ENCODE data around the gene VAMP2. TPM values are rescaled to one million over a fixed set of nuclear protein-coding genes. Genes with fewer than 3 reads are reported as not detected.

Gene VAMP2
- total and polyA plus RNA-seq, 9 of the 15 experiments (the other 6 are each of a cell fraction or from before 2014, with no cell fraction given) = 2.3 to 31.8 (median 6.0) TPM

GRCh38 chr17:8210761-8211458, 48.2 kb upstream of the VAMP2 start:
- H3K9me3 ChIP-seq (replicated peaks; ENCODE audit: control insufficient read depth, insufficient read depth, low read depth, low read length) = no peaks in the 10 kb centered on the region
- ChIA-PET POLR2A (interaction anchor here (0.8 to 6.6 kb wide), 13 partner anchors 9 to 87 kb away, joined by 3 to 89 read pairs (median 5); partner anchors contain the start of genes BORCS6, CTC1 and HES7), CTCF (ENCODE audit: low intra/inter-chr PET ratio) (no interaction called here)
- peak overlapping the region; percentile 82 for H2AFZ ChIP-seq (ENCODE audit: low read depth, low read length)
- H4K20me1 ChIP-seq (replicated peaks; ENCODE audit: control insufficient read depth, insufficient read depth, low read length) = no peaks in the 10 kb centered on the region
- DNase-seq (ENCODE audit: extremely low read depth in 1 of 4, low spot score in 3 of 4) (no peak), FAIRE-seq (no peak), ATAC-seq (peak; percentile 7)
- intact Hi-C loops (cut with micrococcal nuclease) (loop anchor here (1.0 kb wide), 1 partner anchor 21 kb away; the partner anchor contains the start of gene BORCS6), in situ Hi-C loops (cut with MboI) (no loop called here)
- peak overlapping the region; percentile 73 for H3K4me3 ChIP-seq
- no peaks in the 10 kb centered on the region for H3K9me1 ChIP-seq (ENCODE audit: control insufficient read depth, insufficient read depth, low read length)
- BruUV-seq (replicated peaks) = TSS peak; percentile 53
- peak overlapping the region; percentile 95 for H3K4me2 ChIP-seq (ENCODE audit: insufficient read depth, low read length)
- WGBS (ENCODE audit: insufficient coverage, low coverage, missing lambda C conversion rate) = 27% methylated on average over 13 of the region's 22 CpGs
- no peaks in the 10 kb centered on the region for H3K27me3 ChIP-seq (ENCODE audit: control insufficient read depth in 2 of 2, insufficient read depth in 2 of 2, low read length in 2 of 2)
- H3K36me3 ChIP-seq (ENCODE audit: control insufficient read depth, insufficient read depth, low read length) = peaks cover 26% of the 10 kb centered on the region
- H3K4me1 ChIP-seq (replicated peaks in 1 of 2; ENCODE audit: control insufficient read depth in 2 of 2, insufficient read depth in 2 of 2, low read length in 2 of 2) = peaks cover 17 to 24% of the 10 kb centered on the region in 2 experiments; a peak in 4 of 5 replicates
- peaks cover 32% of the 10 kb centered on the region for H3K79me2 ChIP-seq (ENCODE audit: control insufficient read depth, insufficient read depth, low read length)
- peak overlapping the region; percentile 83 to 93 for H3K9ac ChIP-seq (ENCODE audit: insufficient read depth in 1 of 2, low read depth in 2 of 2, low read length in 2 of 2)
- H3K27ac ChIP-seq (ENCODE audit: extremely low read depth, low read depth, low read length) = peak overlapping the region; percentile 94
- TF ChIP-seq ZNF507 (tag; conservative IDR thresholded peaks at IDR 0.05) = 0 out of 2 replicates have a peak, but pooled peaks have one; percentile 11
- TF ChIP-seq MXI1 (IDR thresholded peaks at IDR 0.05; ENCODE audit: low read depth, low read length) = no peak
- no peak for TF ChIP-seq ZNF239 (CRISPR knock-in tag; IDR thresholded peaks at IDR 0.05)
- TF ChIP-seq DPF2 (IDR thresholded peaks at IDR 0.05) = 0 out of 2 replicates have a peak, but pooled peaks have one; percentile 24
- 0 out of 4 replicates have a peak, but pooled peaks of 1 of the 2 experiments have one; percentile 18 for TF ChIP-seq SRF (CRISPR knock-in tag; IDR thresholded peaks at IDR 0.05)
- TF ChIP-seq, protein P1, sequence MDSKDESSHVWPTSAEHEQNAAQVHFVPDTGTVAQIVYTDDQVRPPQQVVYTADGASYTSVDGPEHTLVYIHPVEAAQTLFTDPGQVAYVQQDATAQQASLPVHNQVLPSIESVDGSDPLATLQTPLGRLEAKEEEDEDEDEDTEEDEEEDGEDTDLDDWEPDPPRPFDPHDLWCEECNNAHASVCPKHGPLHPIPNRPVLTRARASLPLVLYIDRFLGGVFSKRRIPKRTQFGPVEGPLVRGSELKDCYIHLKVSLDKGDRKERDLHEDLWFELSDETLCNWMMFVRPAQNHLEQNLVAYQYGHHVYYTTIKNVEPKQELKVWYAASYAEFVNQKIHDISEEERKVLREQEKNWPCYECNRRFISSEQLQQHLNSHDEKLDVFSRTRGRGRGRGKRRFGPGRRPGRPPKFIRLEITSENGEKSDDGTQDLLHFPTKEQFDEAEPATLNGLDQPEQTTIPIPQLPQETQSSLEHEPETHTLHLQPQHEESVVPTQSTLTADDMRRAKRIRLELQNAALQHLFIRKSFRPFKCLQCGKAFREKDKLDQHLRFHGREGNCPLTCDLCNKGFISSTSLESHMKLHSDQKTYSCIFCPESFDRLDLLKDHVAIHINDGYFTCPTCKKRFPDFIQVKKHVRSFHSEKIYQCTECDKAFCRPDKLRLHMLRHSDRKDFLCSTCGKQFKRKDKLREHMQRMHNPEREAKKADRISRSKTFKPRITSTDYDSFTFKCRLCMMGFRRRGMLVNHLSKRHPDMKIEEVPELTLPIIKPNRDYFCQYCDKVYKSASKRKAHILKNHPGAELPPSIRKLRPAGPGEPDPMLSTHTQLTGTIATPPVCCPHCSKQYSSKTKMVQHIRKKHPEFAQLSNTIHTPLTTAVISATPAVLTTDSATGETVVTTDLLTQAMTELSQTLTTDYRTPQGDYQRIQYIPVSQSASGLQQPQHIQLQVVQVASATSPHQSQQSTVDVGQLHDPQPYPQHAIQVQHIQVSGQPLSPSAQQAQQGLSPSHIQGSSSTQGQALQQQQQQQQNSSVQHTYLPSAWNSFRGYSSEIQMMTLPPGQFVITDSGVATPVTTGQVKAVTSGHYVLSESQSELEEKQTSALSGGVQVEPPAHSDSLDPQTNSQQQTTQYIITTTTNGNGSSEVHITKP (IDR thresholded peaks at IDR 0.05; ENCODE audit: partially characterized antibody) = peak; percentile 67
- peak; percentile 37; the same call in 1 of the 2 replicates for TF ChIP-seq L3MBTL2 (IDR thresholded peaks at IDR 0.05)
- TF ChIP-seq SMARCA4 (IDR thresholded peaks at IDR 0.05) = 0 out of 2 replicates have a peak, but pooled peaks have one; percentile 19
- no peak for TF ChIP-seq CBX1 (IDR thresholded peaks at IDR 0.05; ENCODE audit: low read depth)
- TF ChIP-seq ZNF785 (CRISPR knock-in tag; IDR thresholded peaks at IDR 0.05) = no peak
- 0 out of 2 replicates have a peak, but pooled peaks have one; percentile 10 for TF ChIP-seq SMARCA5 (IDR thresholded peaks at IDR 0.05)
- TF ChIP-seq, protein P2, sequence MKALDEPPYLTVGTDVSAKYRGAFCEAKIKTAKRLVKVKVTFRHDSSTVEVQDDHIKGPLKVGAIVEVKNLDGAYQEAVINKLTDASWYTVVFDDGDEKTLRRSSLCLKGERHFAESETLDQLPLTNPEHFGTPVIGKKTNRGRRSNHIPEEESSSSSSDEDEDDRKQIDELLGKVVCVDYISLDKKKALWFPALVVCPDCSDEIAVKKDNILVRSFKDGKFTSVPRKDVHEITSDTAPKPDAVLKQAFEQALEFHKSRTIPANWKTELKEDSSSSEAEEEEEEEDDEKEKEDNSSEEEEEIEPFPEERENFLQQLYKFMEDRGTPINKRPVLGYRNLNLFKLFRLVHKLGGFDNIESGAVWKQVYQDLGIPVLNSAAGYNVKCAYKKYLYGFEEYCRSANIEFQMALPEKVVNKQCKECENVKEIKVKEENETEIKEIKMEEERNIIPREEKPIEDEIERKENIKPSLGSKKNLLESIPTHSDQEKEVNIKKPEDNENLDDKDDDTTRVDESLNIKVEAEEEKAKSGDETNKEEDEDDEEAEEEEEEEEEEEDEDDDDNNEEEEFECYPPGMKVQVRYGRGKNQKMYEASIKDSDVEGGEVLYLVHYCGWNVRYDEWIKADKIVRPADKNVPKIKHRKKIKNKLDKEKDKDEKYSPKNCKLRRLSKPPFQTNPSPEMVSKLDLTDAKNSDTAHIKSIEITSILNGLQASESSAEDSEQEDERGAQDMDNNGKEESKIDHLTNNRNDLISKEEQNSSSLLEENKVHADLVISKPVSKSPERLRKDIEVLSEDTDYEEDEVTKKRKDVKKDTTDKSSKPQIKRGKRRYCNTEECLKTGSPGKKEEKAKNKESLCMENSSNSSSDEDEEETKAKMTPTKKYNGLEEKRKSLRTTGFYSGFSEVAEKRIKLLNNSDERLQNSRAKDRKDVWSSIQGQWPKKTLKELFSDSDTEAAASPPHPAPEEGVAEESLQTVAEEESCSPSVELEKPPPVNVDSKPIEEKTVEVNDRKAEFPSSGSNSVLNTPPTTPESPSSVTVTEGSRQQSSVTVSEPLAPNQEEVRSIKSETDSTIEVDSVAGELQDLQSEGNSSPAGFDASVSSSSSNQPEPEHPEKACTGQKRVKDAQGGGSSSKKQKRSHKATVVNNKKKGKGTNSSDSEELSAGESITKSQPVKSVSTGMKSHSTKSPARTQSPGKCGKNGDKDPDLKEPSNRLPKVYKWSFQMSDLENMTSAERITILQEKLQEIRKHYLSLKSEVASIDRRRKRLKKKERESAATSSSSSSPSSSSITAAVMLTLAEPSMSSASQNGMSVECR (CRISPR knock-in tag; IDR thresholded peaks at IDR 0.05) = no peak
- no peak for TF ChIP-seq ZBTB7A (IDR thresholded peaks at IDR 0.05; ENCODE audit: borderline replicate concordance, control insufficient read depth, low read depth, low read length)
